ENCODE measurements around the gene TFDP1.

Gene TFDP1

DNA sequence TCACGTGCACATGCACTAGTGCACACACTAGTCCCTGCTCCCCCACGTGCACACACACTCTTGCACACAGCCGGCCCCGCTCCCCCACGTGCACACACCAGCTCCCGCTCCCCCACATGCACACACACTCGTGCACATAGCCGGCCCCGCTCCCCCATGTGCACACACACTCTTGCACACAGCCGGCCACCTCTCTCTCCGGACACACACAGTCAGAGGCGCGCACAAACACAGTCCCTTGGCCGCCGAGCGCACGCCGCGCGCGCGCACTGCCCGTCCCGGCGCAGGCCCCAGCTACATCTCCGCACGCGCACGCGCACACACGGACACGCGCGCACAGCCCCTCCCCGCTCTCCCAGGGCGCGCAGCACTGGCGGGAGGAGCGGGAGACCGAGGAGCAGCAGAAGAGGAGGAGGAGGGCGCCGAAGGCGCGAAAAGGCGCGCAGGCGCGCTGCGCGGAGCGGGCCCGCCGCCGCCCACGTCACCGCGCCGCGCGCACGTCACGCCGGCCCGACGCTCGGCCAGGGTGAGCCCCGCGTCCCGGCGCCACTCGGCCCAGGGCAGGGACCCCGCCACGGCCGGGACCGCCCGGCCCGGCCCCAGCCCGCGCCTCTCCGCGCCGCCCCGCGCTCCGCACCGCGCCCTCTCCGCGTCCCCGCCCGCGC is at the start of gene TFDP1:
TFDP1 (plus strand) TSS at position 549 of the 665 bp plus-strand sequence. CDS start 1,085 bp downstream, outside the sequence.
- H3K9me3 ChIP-seq (ENCODE audit: low read length): peaks cover under 1% of the 10 kb centered on the region
- peaks cover 20% of the 10 kb centered on the region for H3K36me3 ChIP-seq (ENCODE audit: insufficient read depth, low read length)
- peaks cover 10% of the 10 kb centered on the region for H3K4me1 ChIP-seq (ENCODE audit: insufficient read depth, low read length)
- H2AFZ ChIP-seq (ENCODE audit: low read depth, low read length): no peak within 1 kb of the TSS
- no peaks in the 10 kb centered on the region for H3K27me3 ChIP-seq (ENCODE audit: insufficient read depth, low read length)
- peak within 1 kb of the TSS; percentile 51 for H3K4me3 ChIP-seq (ENCODE audit: low read length)

DNA sequence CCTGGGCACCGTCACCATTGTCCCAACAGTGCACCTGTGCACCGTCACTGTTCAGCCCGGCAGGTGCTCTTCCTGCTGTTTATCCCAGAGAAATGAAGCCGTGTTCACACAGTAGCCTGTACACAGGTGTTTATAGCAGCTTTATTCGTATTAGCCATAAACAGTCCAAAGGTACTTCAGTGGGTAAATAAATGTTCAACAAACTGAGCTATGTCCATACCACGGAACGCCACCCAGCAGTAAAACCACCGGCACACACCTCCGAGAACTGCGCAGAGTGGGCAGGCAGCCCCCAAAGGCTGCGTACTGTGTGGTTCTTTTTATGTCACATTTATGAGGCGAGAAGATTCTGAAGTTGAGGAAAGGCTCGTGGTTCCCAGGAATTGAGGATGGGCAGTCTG is 49.2 kb upstream of the TFDP1 start:
- Histone ChIP-seq H3K9me3 (ENCODE audit: low read length) (peaks cover 10% of the 10 kb centered on the region), H2AFZ (ENCODE audit: low read depth, low read length) (no peak overlapping the region), H3K4me1 (ENCODE audit: insufficient read depth, low read length) (no peaks in the 10 kb centered on the region), H3K36me3 (ENCODE audit: insufficient read depth, low read length) (peaks cover 44% of the 10 kb centered on the region), H3K4me3 (ENCODE audit: low read length) (no peak overlapping the region), H3K27me3 (ENCODE audit: insufficient read depth, low read length) (no peaks in the 10 kb centered on the region)

- no peak overlapping the region for H2AFZ ChIP-seq (ENCODE audit: low read depth, low read length)
- peaks cover 49% of the 10 kb centered on the region for H3K36me3 ChIP-seq (ENCODE audit: insufficient read depth, low read length)
- no peaks in the 10 kb centered on the region for H3K4me1 ChIP-seq (ENCODE audit: insufficient read depth, low read length)
- no peak overlapping the region for H3K4me3 ChIP-seq (ENCODE audit: low read length)
- H3K9me3 ChIP-seq (ENCODE audit: low read length): peaks cover 21% of the 10 kb centered on the region
- H3K27me3 ChIP-seq (ENCODE audit: insufficient read depth, low read length): no peaks in the 10 kb centered on the region
Measured at GRCh38 chr13:113536461-113537110, 48.0 kb upstream of the TFDP1 start.

- no peak overlapping the region for H3K4me3 ChIP-seq (ENCODE audit: low read length)
- peaks cover 22% of the 10 kb centered on the region for H3K9me3 ChIP-seq (ENCODE audit: low read length)
- H3K4me1 ChIP-seq (ENCODE audit: insufficient read depth, low read length): no peaks in the 10 kb centered on the region
- no peaks in the 10 kb centered on the region for H3K27me3 ChIP-seq (ENCODE audit: insufficient read depth, low read length)
- no peak overlapping the region for H2AFZ ChIP-seq (ENCODE audit: low read depth, low read length)
- H3K36me3 ChIP-seq (ENCODE audit: insufficient read depth, low read length): peaks cover 43% of the 10 kb centered on the region
Measured at GRCh38 chr13:113537205-113537604, 47.3 kb upstream of the TFDP1 start.

- peaks cover 45% of the 10 kb centered on the region for H3K36me3 ChIP-seq (ENCODE audit: insufficient read depth, low read length)
- H3K4me1 ChIP-seq (ENCODE audit: insufficient read depth, low read length): no peaks in the 10 kb centered on the region
- H3K9me3 ChIP-seq (ENCODE audit: low read length): peaks cover 27% of the 10 kb centered on the region
- H3K4me3 ChIP-seq (ENCODE audit: low read length): no peak overlapping the region
- H3K27me3 ChIP-seq (ENCODE audit: insufficient read depth, low read length): no peaks in the 10 kb centered on the region
- no peak overlapping the region for H2AFZ ChIP-seq (ENCODE audit: low read depth, low read length)
Measured at GRCh38 chr13:113537909-113538688, 46.5 kb upstream of the TFDP1 start.

DNA sequence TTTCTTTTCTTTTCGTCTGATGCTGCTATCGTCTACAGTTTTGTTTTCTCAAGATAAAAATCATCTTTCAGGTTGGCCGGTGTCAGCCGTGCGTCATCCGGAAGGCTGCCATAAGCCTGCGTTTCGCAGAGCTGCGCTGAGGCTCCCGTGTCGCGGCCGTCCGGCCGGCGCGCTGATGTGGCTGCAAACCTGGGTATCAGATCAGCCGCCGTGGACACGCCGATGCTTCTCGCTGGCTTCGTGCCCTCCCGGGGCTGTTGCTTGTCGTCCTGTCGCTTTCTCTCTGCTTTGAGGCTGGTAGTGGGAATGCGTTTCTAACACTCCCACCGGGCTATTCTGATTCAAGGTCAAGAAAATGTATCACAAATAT is 45.9 kb upstream of the TFDP1 start:
- H3K27me3 ChIP-seq (ENCODE audit: insufficient read depth, low read length): no peaks in the 10 kb centered on the region
- H2AFZ ChIP-seq (ENCODE audit: low read depth, low read length): no peak overlapping the region
- H3K36me3 ChIP-seq (ENCODE audit: insufficient read depth, low read length): peaks cover 42% of the 10 kb centered on the region
- H3K4me3 ChIP-seq (ENCODE audit: low read length): no peak overlapping the region
- no peaks in the 10 kb centered on the region for H3K4me1 ChIP-seq (ENCODE audit: insufficient read depth, low read length)
- H3K9me3 ChIP-seq (ENCODE audit: low read length): peaks cover 27% of the 10 kb centered on the region

DNA sequence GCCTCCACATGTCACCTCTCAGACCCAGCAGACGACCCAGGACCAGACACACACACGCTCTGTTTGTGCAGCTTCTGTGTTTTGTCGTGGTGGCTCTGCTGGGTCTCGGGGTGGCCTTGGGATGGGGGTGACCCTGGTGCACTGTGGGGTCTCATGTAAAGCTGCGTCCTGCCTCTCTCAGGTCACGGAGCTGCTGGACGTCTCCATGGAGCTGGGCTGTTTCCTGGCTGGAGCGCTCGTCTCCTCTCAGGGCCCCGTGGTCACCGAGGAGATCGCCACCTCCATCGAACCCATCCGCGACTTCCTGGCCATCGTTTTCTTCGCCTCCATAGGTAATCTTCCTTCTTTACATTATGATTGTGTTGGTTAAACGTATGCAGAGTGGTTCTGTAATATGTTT is 45.4 kb upstream of the TFDP1 start:
- no peak overlapping the region for H2AFZ ChIP-seq (ENCODE audit: low read depth, low read length)
- no peak overlapping the region for H3K4me3 ChIP-seq (ENCODE audit: low read length)
- H3K36me3 ChIP-seq (ENCODE audit: insufficient read depth, low read length): peaks cover 42% of the 10 kb centered on the region
- H3K9me3 ChIP-seq (ENCODE audit: low read length): peaks cover 30% of the 10 kb centered on the region
- H3K4me1 ChIP-seq (ENCODE audit: insufficient read depth, low read length): no peaks in the 10 kb centered on the region
- no peaks in the 10 kb centered on the region for H3K27me3 ChIP-seq (ENCODE audit: insufficient read depth, low read length)

DNA sequence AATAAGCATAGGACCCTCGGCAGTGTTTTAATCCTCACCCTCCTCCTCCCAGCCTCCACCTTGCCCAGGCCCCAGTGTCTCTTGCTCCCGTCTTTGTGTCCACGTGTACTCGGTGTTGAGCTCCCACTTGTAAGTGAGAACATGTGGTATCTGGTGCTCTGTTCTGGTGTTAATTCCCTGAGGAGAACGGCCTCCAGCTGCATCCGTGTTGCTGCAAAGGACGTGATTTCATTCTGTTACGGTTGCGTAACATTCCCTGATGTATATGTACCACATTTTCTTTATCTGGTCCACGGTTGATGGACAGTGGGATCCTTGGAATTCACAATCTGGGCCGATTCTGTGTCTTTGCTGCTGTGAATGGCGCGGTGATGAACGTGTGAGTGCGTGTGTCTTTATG is 44.7 kb upstream of the TFDP1 start:
- Histone ChIP-seq H3K27me3 (ENCODE audit: insufficient read depth, low read length) (no peaks in the 10 kb centered on the region), H3K4me3 (ENCODE audit: low read length) (no peak overlapping the region), H3K9me3 (ENCODE audit: low read length) (peaks cover 30% of the 10 kb centered on the region), H3K4me1 (ENCODE audit: insufficient read depth, low read length) (no peaks in the 10 kb centered on the region), H3K36me3 (ENCODE audit: insufficient read depth, low read length) (peaks cover 42% of the 10 kb centered on the region), H2AFZ (ENCODE audit: low read depth, low read length) (no peak overlapping the region)

- no peak overlapping the region for H2AFZ ChIP-seq (ENCODE audit: low read depth, low read length)
- H3K4me3 ChIP-seq (ENCODE audit: low read length): no peak overlapping the region
- H3K4me1 ChIP-seq (ENCODE audit: insufficient read depth, low read length): no peaks in the 10 kb centered on the region
- no peaks in the 10 kb centered on the region for H3K27me3 ChIP-seq (ENCODE audit: insufficient read depth, low read length)
- H3K36me3 ChIP-seq (ENCODE audit: insufficient read depth, low read length): peaks cover 38% of the 10 kb centered on the region
- H3K9me3 ChIP-seq (ENCODE audit: low read length): peaks cover 30% of the 10 kb centered on the region
Measured at GRCh38 chr13:113540523-113540922, 44.0 kb upstream of the TFDP1 start.

- peaks cover 28% of the 10 kb centered on the region for H3K36me3 ChIP-seq (ENCODE audit: insufficient read depth, low read length)
- H3K9me3 ChIP-seq (ENCODE audit: low read length): peaks cover 30% of the 10 kb centered on the region
- no peaks in the 10 kb centered on the region for H3K4me1 ChIP-seq (ENCODE audit: insufficient read depth, low read length)
- H2AFZ ChIP-seq (ENCODE audit: low read depth, low read length): no peak overlapping the region
- H3K4me3 ChIP-seq (ENCODE audit: low read length): no peak overlapping the region
- no peaks in the 10 kb centered on the region for H3K27me3 ChIP-seq (ENCODE audit: insufficient read depth, low read length)
Measured at GRCh38 chr13:113542751-113543424, 41.7 kb upstream of the TFDP1 start.

GRCh38 chr13:113544071-113544891 is 40.3 kb upstream of the TFDP1 start:
- H3K4me3 ChIP-seq (ENCODE audit: low read length): no peak overlapping the region
- H3K27me3 ChIP-seq (ENCODE audit: insufficient read depth, low read length): no peaks in the 10 kb centered on the region
- peaks cover 27% of the 10 kb centered on the region for H3K9me3 ChIP-seq (ENCODE audit: low read length)
- H3K36me3 ChIP-seq (ENCODE audit: insufficient read depth, low read length): peaks cover 21% of the 10 kb centered on the region
- H3K4me1 ChIP-seq (ENCODE audit: insufficient read depth, low read length): no peaks in the 10 kb centered on the region
- H2AFZ ChIP-seq (ENCODE audit: low read depth, low read length): no peak overlapping the region

GRCh38 chr13:113544896-113545295 is 39.7 kb upstream of the TFDP1 start:
- H3K9me3 ChIP-seq (ENCODE audit: low read length): peaks cover 24% of the 10 kb centered on the region
- H3K36me3 ChIP-seq (ENCODE audit: insufficient read depth, low read length): peaks cover 17% of the 10 kb centered on the region
- no peaks in the 10 kb centered on the region for H3K27me3 ChIP-seq (ENCODE audit: insufficient read depth, low read length)
- H3K4me1 ChIP-seq (ENCODE audit: insufficient read depth, low read length): no peaks in the 10 kb centered on the region
- H2AFZ ChIP-seq (ENCODE audit: low read depth, low read length): no peak overlapping the region
- no peak overlapping the region for H3K4me3 ChIP-seq (ENCODE audit: low read length)
